ENCODE results near the gene PICK1. TPM values are rescaled to one million over a fixed set of nuclear protein-coding genes. Genes with fewer than 3 reads are reported as not detected.

The PICK1 gene
- total RNA-seq = 10.3 and 13.0 TPM in 2 replicates

- intact Hi-C loops (cut with micrococcal nuclease) = loop anchor here (1.0 to 5.0 kb wide), 4 partner anchors 124 to 513 kb away; partner anchors contain the start of genes DDX17, DMC1, PLA2G6 and TMEM184B
These were observed at the start of gene PICK1 for GRCh38 chr22:38056969-38057891. TSS of gene PICK1 (plus strand) at chr22:38057404. CDS start at chr22:38057810, 406 bp downstream.

- intact Hi-C loops (cut with micrococcal nuclease) = no loop called here
These were observed 48.0 kb upstream of the PICK1 start for GRCh38 chr22:38009000-38009806.

GRCh38 chr22:38012604-38013072, 44.6 kb upstream of the PICK1 start:
- intact Hi-C loops (cut with micrococcal nuclease) = no loop called here

- intact Hi-C loops (cut with micrococcal nuclease) = no loop called here
These were observed 43.1 kb upstream of the PICK1 start for GRCh38 chr22:38014083-38014482.

- intact Hi-C loops (cut with micrococcal nuclease) = no loop called here
These were observed 40.7 kb upstream of the PICK1 start for GRCh38 chr22:38016182-38017151.

- intact Hi-C loops (cut with micrococcal nuclease) = no loop called here
These were observed 39.8 kb upstream of the PICK1 start for GRCh38 chr22:38017272-38017920.

- intact Hi-C loops (cut with micrococcal nuclease) = no loop called here
These were observed 39.0 kb upstream of the PICK1 start for GRCh38 chr22:38017939-38018885.

GRCh38 chr22:38018938-38019827, 38.0 kb upstream of the PICK1 start:
- intact Hi-C loops (cut with micrococcal nuclease) = no loop called here

- intact Hi-C loops (cut with micrococcal nuclease) = no loop called here
These were observed 36.0 kb upstream of the PICK1 start for GRCh38 chr22:38021206-38021605.

- intact Hi-C loops (cut with micrococcal nuclease) = no loop called here
These were observed 34.2 kb upstream of the PICK1 start for GRCh38 chr22:38023045-38023444.

- intact Hi-C loops (cut with micrococcal nuclease) = no loop called here
These were observed 31.7 kb upstream of the PICK1 start for GRCh38 chr22:38025514-38025913.

GRCh38 chr22:38026130-38027111, 30.8 kb upstream of the PICK1 start:
- intact Hi-C loops (cut with micrococcal nuclease) = no loop called here

- intact Hi-C loops (cut with micrococcal nuclease) = no loop called here
These were observed 29.7 kb upstream of the PICK1 start for GRCh38 chr22:38027487-38027886.

GRCh38 chr22:38028344-38029130, 28.7 kb upstream of the PICK1 start:
- intact Hi-C loops (cut with micrococcal nuclease) = no loop called here

- intact Hi-C loops (cut with micrococcal nuclease) = no loop called here
These were observed 27.8 kb upstream of the PICK1 start for GRCh38 chr22:38029370-38029769.

- intact Hi-C loops (cut with micrococcal nuclease) = no loop called here
These were observed 27.3 kb upstream of the PICK1 start for GRCh38 chr22:38029901-38030300.
